HepG2 (cell line): Measurements from ENCODE around the gene CEP20. TPM values are rescaled to one million over a fixed set of nuclear protein-coding genes. Genes with fewer than 3 reads are reported as not detected.

Experiments
- ATAC-seq: fragments of 200-7000 bp; cut with Tn5 transposase; 3 replicates; pipeline ENCODE4 v1.9.1; 2020; ENCODE audit warnings: mild to moderate bottlenecking, moderate library complexity
- BruUV-seq: library from RNA; stranded (reverse); fragments of 400-500 nt; replicated peaks from 2 replicates; lab custom pipeline; 2021; lab: Mats Ljungman, UMichigan
- CTCF ChIA-PET: fragments of 300-600 bp; formaldehyde crosslinking; extraction: SDS; loops from one replicate; lab custom pipeline; 2021; ENCODE audit warnings: low total read pairs, inconsistent platforms, low intra/inter-chr PET ratio; lab: Yijun Ruan, JAX
- POLR2A ChIA-PET: fragments of 350-600 bp; sonication (Branson Sonifier 250); formaldehyde crosslinking; loops from one replicate; lab custom pipeline; 2020; ENCODE audit warnings: antibody characterized with exemption, inconsistent platforms; lab: Yijun Ruan, JAX
- DNase-seq: peaks from one replicate; pipeline ENCODE4 v3.0.0-alpha.2; 2015; ENCODE audit warnings: low spot score
- FAIRE-seq: peaks from 3 replicates; lab custom pipeline; 2011; peaks lifted over from hg19 to GRCh38; lab: Jason Lieb, UNC
- H2AFZ ChIP-seq: one replicate; pipeline ENCODE4 v1.6.1; 2011; ENCODE audit warnings: low read length, inconsistent platforms
- H3K27ac ChIP-seq: fragments of 300-600 bp; 3 replicates; pipeline ENCODE4 v1.8.0; 2011; ENCODE audit warnings: mixed run types, mild to moderate bottlenecking, mixed read lengths, low read length, inconsistent platforms; ENCODE audit not compliant: insufficient read depth; ENCODE audit errors: extremely low read length
- H3K27me3 ChIP-seq, 2 experiments: fragments of 200-600 bp in 1 of 2; 2 replicates in 1 of 2; 3 replicates in 1 of 2; pipeline versions ENCODE4 v1.6.0 to v1.8.0; 2011; ENCODE audit warnings: low read length in 2 of 2, mild to moderate bottlenecking in 2 of 2, moderate library complexity in 2 of 2, inconsistent platforms in 1 of 2; ENCODE audit not compliant: insufficient read depth in 2 of 2, control insufficient read depth in 1 of 2
- H3K36me3 ChIP-seq, 2 experiments: fragments of 200-600 bp in 1 of 2; replicated peaks in 1 of 2; 2 replicates in 1 of 2; 3 replicates in 1 of 2; pipeline versions ENCODE4 v1.5.1 to v1.8.0; 2011; ENCODE audit warnings: low read length in 2 of 2, inconsistent platforms in 1 of 2; ENCODE audit not compliant: insufficient read depth in 2 of 2, control insufficient read depth in 1 of 2
- H3K4me1 ChIP-seq: 2 replicates; pipeline ENCODE4 v1.5.1; 2012; ENCODE audit warnings: low read length, inconsistent platforms; ENCODE audit not compliant: insufficient read depth
- H3K4me2 ChIP-seq: 2 replicates; pipeline ENCODE4 v1.6.0; 2011; ENCODE audit warnings: low read depth, low read length, inconsistent platforms
- H3K4me3 ChIP-seq, 3 experiments: fragments of 200-600 bp in 1 of 3; sonication (generic), shearing (Covaris generic) in 1 of 3; replicated peaks in 1 of 3; 2 replicates each; pipeline ENCODE4 v1.5.1; 2011 to 2016; ENCODE audit warnings: low read length in 3 of 3, inconsistent platforms in 2 of 3, low read depth in 2 of 3, mild to moderate bottlenecking in 2 of 3, control low read depth in 1 of 3, mixed read lengths in 1 of 3; ENCODE audit not compliant: insufficient read depth in 1 of 3
- H3K79me2 ChIP-seq: one replicate; pipeline ENCODE4 v1.6.1; 2011; ENCODE audit warnings: low read length, inconsistent platforms; ENCODE audit not compliant: insufficient read depth
- H3K9ac ChIP-seq: 2 replicates; pipeline ENCODE4 v1.6.0; 2011; ENCODE audit warnings: mild to moderate bottlenecking, low read depth, low read length, inconsistent platforms; ENCODE audit not compliant: insufficient read depth
- H3K9me3 ChIP-seq: 2 replicates; pipeline ENCODE4 v1.5.1; 2012; ENCODE audit warnings: mild to moderate bottlenecking, low read length
- H4K20me1 ChIP-seq: 2 replicates; pipeline ENCODE4 v1.6.0; 2011; ENCODE audit warnings: inconsistent platforms, mild to moderate bottlenecking, low read length, moderate library complexity; ENCODE audit not compliant: insufficient read depth
- FOXO1 ChIP-seq: sonication (generic); formaldehyde crosslinking; IDR thresholded peaks from 2 replicates; pipeline ENCODE4 v1.4.0; 2020; ENCODE audit warnings: missing genetic modification reagents
- HMGXB3 ChIP-seq: sonication (generic); formaldehyde crosslinking; IDR thresholded peaks from 2 replicates; pipeline ENCODE4 v1.4.0; 2020; ENCODE audit warnings: missing genetic modification reagents, borderline replicate concordance
- MZF1 ChIP-seq: sonication (generic); formaldehyde crosslinking; IDR thresholded peaks from 2 replicates; pipeline ENCODE4 v1.8.1; 2023; ENCODE audit warnings: mild to moderate bottlenecking, missing genetic modification reagents, borderline replicate concordance
- NBN ChIP-seq: fragments of 450-650 bp; conservative IDR thresholded peaks from 2 replicates; pipeline ENCODE4 v1.6.1; 2017
- PLRG1 ChIP-seq: fragments of 450-650 bp; conservative IDR thresholded peaks from 2 replicates; pipeline ENCODE4 v1.6.1; 2016
- ZNF282 ChIP-seq: fragments of 450-650 bp; IDR thresholded peaks from 2 replicates; pipeline ENCODE4 v1.6.1; 2018; ENCODE audit not compliant: partially characterized antibody
- ZNF317 ChIP-seq: sonication (generic); formaldehyde crosslinking; IDR thresholded peaks from 2 replicates; pipeline ENCODE4 v1.5.0; 2020; ENCODE audit warnings: mild to moderate bottlenecking, missing genetic modification reagents
- ZNF34 ChIP-seq: sonication (generic); formaldehyde crosslinking; IDR thresholded peaks from 2 replicates; pipeline ENCODE4 v1.4.0; 2020; ENCODE audit warnings: mild to moderate bottlenecking, missing genetic modification reagents, borderline replicate concordance
- ZNF496 ChIP-seq: sonication (generic); formaldehyde crosslinking; IDR thresholded peaks from 2 replicates; pipeline ENCODE4 v1.8.1; 2023; ENCODE audit warnings: mild to moderate bottlenecking, moderate library complexity, missing genetic modification reagents; ENCODE audit not compliant: insufficient replicate concordance
- ZSCAN25 ChIP-seq: sonication (generic); formaldehyde crosslinking; IDR thresholded peaks from 2 replicates; pipeline ENCODE4 v1.8.0; 2022; ENCODE audit warnings: mild to moderate bottlenecking, missing genetic modification reagents
- WGBS: methylation state at CpG from one replicate; pipeline ENCODE4 v1.1.6; 2017; ENCODE audit warnings: low lambda C conversion rate; 5-methylcytosine and 5-hydroxymethylcytosine counted together
- in situ Hi-C: cut with HindIII; loops from 2 replicates; pipeline ENCODE4 v1.10.0; 2017; ENCODE audit warnings: low pct_unique_long_range_greater_than_20kb; ENCODE audit not compliant: extremely low pct_ligation_motif_present
- intact Hi-C: fragments of 100-400 bp; cut with micrococcal nuclease; formaldehyde crosslinking; loops from one replicate; pipeline ENCODE4 v1.10.0; 2022; ENCODE audit not compliant: unreplicated experiment
- polyA plus RNA-seq, 8 experiments: library from polyadenylated mRNA; depleted of rRNA in 3 of 8; stranded (reverse) in 7 of 8; unstranded in 1 of 8; fragments of >200 nt; fragmentation: Illumina TruSeq in 4 of 8; extraction: Trizol in 4 of 8; gene quantifications; 2 replicates each; pipeline versions ENCODE4 v1.2.1 to v1.2.3, GENCODE V29; 2011 to 2016; ENCODE audit warnings: low read depth in 4 of 8, missing spikeins in 1 of 8, mixed read lengths in 1 of 8; ENCODE audit not compliant: insufficient read depth in 1 of 8
- total RNA-seq, 5 experiments: library from RNA; depleted of rRNA; stranded (reverse); fragments of >200 nt; fragmentation: Illumina TruSeq; extraction: Trizol; gene quantifications; 2 replicates each; pipeline ENCODE4 v1.2.3, GENCODE V29; 2016; ENCODE audit warnings: low read depth in 1 of 5
- TF ChIP-seq, protein P1 (sequence below): fragments of 450-650 bp; IDR thresholded peaks from 2 replicates; pipeline ENCODE4 v1.6.1; 2017

Gene CEP20
- total and polyA plus RNA-seq, 2 of the 13 experiments (the other 11 are each of a cell fraction or from before 2014, with no cell fraction given), result 53.0 to 54.1 TPM

DNA sequence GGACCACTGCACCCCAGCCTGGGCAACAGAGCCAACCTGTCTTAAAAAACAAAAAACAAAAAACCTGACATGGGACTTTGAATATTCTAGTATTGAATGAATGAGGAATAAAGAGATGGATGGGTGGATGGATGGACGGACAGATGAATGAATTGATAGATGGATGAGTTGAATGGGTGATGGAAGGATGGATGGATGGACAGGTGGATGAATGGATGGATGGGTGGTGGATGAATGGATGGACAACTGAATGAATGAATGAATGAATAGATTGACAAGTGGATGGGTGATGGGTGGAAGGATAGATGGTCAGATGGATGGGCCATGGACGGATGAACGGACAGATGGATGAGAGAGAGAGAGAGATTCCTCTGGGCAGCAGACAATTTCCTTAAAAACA lies 22.8 kb upstream of the CEP20 start:
- H2AFZ ChIP-seq, result no peak overlapping the region
- FAIRE-seq, result no peak
- WGBS, result 21% methylated on average over 3 of the region's 3 CpGs
- no peak overlapping the region for H3K27ac ChIP-seq
- no peaks in the 10 kb centered on the region for H3K79me2 ChIP-seq
- ChIA-PET POLR2A (no interaction called here), CTCF (no interaction called here)
- H3K9me3 ChIP-seq, result no peaks in the 10 kb centered on the region
- intact Hi-C loops, result no loop called here
- in situ Hi-C loops, result no loop called here
- no peak overlapping the region for H3K4me2 ChIP-seq
- BruUV-seq, result no TSS peak
- H3K9ac ChIP-seq, result no peak overlapping the region
- DNase-seq, result no peak
- ATAC-seq, result no peak
- no peaks in the 10 kb centered on the region for H3K36me3 ChIP-seq
- H3K27me3 ChIP-seq, result no peaks in the 10 kb centered on the region; a peak in 1 of 5 replicates
- H3K4me1 ChIP-seq, result peaks cover 26% of the 10 kb centered on the region
- TF ChIP-seq PLRG1 (0 out of 2 replicates have a peak, but pooled peaks have one; percentile 62), ZNF496 (no peak), ZNF317 (no peak), NBN (0 out of 2 replicates have a peak, but pooled peaks have one; percentile 58), FOXO1 (CRISPR knock-in tag) (no peak), ZNF282 (peak; percentile 58)
- TF ChIP-seq, protein P1, sequence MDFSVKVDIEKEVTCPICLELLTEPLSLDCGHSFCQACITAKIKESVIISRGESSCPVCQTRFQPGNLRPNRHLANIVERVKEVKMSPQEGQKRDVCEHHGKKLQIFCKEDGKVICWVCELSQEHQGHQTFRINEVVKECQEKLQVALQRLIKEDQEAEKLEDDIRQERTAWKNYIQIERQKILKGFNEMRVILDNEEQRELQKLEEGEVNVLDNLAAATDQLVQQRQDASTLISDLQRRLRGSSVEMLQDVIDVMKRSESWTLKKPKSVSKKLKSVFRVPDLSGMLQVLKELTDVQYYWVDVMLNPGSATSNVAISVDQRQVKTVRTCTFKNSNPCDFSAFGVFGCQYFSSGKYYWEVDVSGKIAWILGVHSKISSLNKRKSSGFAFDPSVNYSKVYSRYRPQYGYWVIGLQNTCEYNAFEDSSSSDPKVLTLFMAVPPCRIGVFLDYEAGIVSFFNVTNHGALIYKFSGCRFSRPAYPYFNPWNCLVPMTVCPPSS, result 0 out of 2 replicates have a peak, but pooled peaks have one; percentile 40
- TF ChIP-seq, all 625 proteins: peak for 4
- no peak overlapping the region for H3K4me3 ChIP-seq
- no peaks in the 10 kb centered on the region for H4K20me1 ChIP-seq

DNA sequence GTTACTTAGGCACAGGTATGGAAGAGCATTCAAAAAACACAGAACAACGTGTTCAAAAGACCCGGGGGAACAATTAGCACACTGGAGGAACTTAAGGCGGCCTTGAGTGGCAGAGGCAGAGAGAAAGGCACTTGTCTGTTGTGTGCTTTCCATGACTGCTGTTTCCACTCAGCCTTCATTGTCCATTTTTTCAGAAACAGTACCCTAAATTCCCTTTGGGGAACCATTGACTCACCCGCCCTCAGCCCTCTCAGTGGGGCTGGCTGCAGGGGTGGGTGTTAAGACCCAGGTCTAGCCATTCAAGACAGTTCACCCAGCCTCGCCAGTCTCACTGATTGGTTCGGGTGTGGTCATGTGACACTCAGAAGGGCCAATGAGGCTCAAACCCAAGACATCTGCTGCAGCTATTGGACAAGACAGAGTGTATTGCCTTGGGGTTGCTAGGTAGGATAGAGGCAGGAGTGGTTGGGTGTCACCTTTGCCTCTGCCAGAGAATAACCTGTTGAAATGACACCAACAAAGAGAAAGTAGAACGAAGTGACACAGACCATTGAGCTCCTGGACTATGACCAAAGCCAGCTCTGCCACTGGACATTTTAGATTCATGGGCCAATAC lies 19.6 kb upstream of the CEP20 start:
- no peaks in the 10 kb centered on the region for H3K36me3 ChIP-seq
- in situ Hi-C loops (no loop called here), intact Hi-C loops (no loop called here)
- H3K4me2 ChIP-seq, result peak overlapping the region; percentile 51
- H3K27ac ChIP-seq, result no peak overlapping the region
- CTCF ChIA-PET, result no interaction called here
- peaks cover 20% of the 10 kb centered on the region for H3K4me1 ChIP-seq
- DNase-seq (peak; percentile 89), FAIRE-seq (peak; percentile 68), ATAC-seq (peak; percentile 99)
- no TSS peak for BruUV-seq
- no peaks in the 10 kb centered on the region; a peak in 1 of 5 replicates for H3K27me3 ChIP-seq
- H4K20me1 ChIP-seq, result no peaks in the 10 kb centered on the region
- H3K4me3 ChIP-seq, result no peak overlapping the region
- H2AFZ ChIP-seq, result peak overlapping the region; percentile 1
- no peak overlapping the region for H3K9ac ChIP-seq
- POLR2A ChIA-PET, result interaction anchor here (1.0 to 1.5 kb wide), 2 partner anchors 8 to 20 kb away, joined by 9 read pairs; partner anchors contain the start of gene CEP20
- no peaks in the 10 kb centered on the region for H3K9me3 ChIP-seq
- no peaks in the 10 kb centered on the region for H3K79me2 ChIP-seq
- 35% methylated on average over 7 of the region's 7 CpGs for WGBS
- TF ChIP-seq ZSCAN25 (CRISPR knock-in tag), result no peak
- no peak for TF ChIP-seq MZF1 (CRISPR knock-in tag)
- no peak for TF ChIP-seq ZNF34
- no peak for TF ChIP-seq HMGXB3 (CRISPR knock-in tag)
